Myocyte (in vitro differentiated cells): Measurements from ENCODE around the gene PLGRKT. TPM values are rescaled to one million over a fixed set of nuclear protein-coding genes. Genes with fewer than 3 reads are reported as not detected.
"Not testable (repeated sequence)": the region's sequence is repeated elsewhere in the genome, so short reads cannot be mapped to it uniquely, and the experiment has no call there.

Experiments
- DNase-seq: peaks from one replicate; pipeline ENCODE4 v3.0.0-alpha.2; 2012; ENCODE audit warnings: low read depth
- polyA plus RNA-seq: library from polyadenylated mRNA; unstranded; fragments of >200 nt; gene quantifications from one replicate; pipeline ENCODE4 v1.2.1, GENCODE V29; 2012; ENCODE audit warnings: missing spikeins
- total RNA-seq: library from RNA; depleted of rRNA; stranded (reverse); fragments of >200 nt; gene quantifications from 2 replicates; pipeline ENCODE4 v1.2.3, GENCODE V29; 2014

Gene PLGRKT
- 45.7 and 46.9 TPM in 2 replicates for total RNA-seq
- 29.8 TPM for polyA plus RNA-seq

GRCh38 chr9:5437254-5438216 lies at the start of gene PLGRKT:
TSS of gene PLGRKT (minus strand) at chr9:5437925. CDS start at chr9:5431977, 5,948 bp downstream.
- DNase-seq: peak; percentile 97

GRCh38 chr9:5486988-5487387 lies 49.3 kb upstream of the PLGRKT start:
- no peak for DNase-seq

- no peak for DNase-seq
Measured at GRCh38 chr9:5485378-5486085, 47.8 kb upstream of the PLGRKT start.

- DNase-seq: no peak
Measured at GRCh38 chr9:5483306-5483705, 45.6 kb upstream of the PLGRKT start.

GRCh38 chr9:5482194-5482593 lies 44.5 kb upstream of the PLGRKT start:
- no peak for DNase-seq

- no peak for DNase-seq
Measured at GRCh38 chr9:5481322-5482040, 43.8 kb upstream of the PLGRKT start.

- DNase-seq: no peak
Measured at GRCh38 chr9:5480919-5481318, 43.2 kb upstream of the PLGRKT start.

GRCh38 chr9:5479994-5480694 lies 42.4 kb upstream of the PLGRKT start:
- DNase-seq: no peak

- no peak for DNase-seq
Measured at GRCh38 chr9:5478206-5478605, 40.5 kb upstream of the PLGRKT start.

- not testable (repeated sequence) for DNase-seq
Measured at GRCh38 chr9:5475611-5476010, 37.9 kb upstream of the PLGRKT start.

- no peak for DNase-seq
Measured at GRCh38 chr9:5470816-5471215, 33.1 kb upstream of the PLGRKT start.

- no peak for DNase-seq
Measured at GRCh38 chr9:5470122-5470521, 32.4 kb upstream of the PLGRKT start.

- DNase-seq: no peak
Measured at GRCh38 chr9:5468850-5469249, 31.1 kb upstream of the PLGRKT start.

GRCh38 chr9:5466766-5467165 lies 29.0 kb upstream of the PLGRKT start:
- no peak for DNase-seq

GRCh38 chr9:5466005-5466404 lies 28.3 kb upstream of the PLGRKT start:
- DNase-seq: no peak

- DNase-seq: not testable (repeated sequence)
Measured at GRCh38 chr9:5464831-5465330, 27.2 kb upstream of the PLGRKT start.

GRCh38 chr9:5460157-5460556 lies 22.4 kb upstream of the PLGRKT start:
- no peak for DNase-seq

GRCh38 chr9:5459289-5459829 lies 21.6 kb upstream of the PLGRKT start:
- DNase-seq: no peak

- peak; percentile 33 for DNase-seq
Measured at GRCh38 chr9:5455181-5455580, 17.5 kb upstream of the PLGRKT start.

- no peak for DNase-seq
Measured at GRCh38 chr9:5453673-5454072, 15.9 kb upstream of the PLGRKT start.
